WTC11 (cell line): ENCODE measurements around the gene ELOVL5. TPM values are rescaled to one million over a fixed set of nuclear protein-coding genes. Genes with fewer than 3 reads are reported as not detected.

Experiments
- ATAC-seq: fragments of 200-7000 bp; cut with Tn5 transposase; 2 replicates; pipeline ENCODE4 v1.10.0; 2021; ENCODE audit warnings: mild to moderate bottlenecking, moderate library complexity
- CTCF ChIA-PET: fragments of 300-600 bp; sonication (Branson Sonifier 250); formaldehyde crosslinking; loops from one replicate; lab custom pipeline; 2021; ENCODE audit warnings: antibody characterized with exemption; lab: Charles Lee
- POLR2A ChIA-PET: fragments of 350-600 bp; sonication (Branson Sonifier 250); formaldehyde crosslinking; loops from one replicate; lab custom pipeline; 2021; ENCODE audit warnings: antibody characterized with exemption; lab: Charles Lee
- DNase-seq: peaks from one replicate; pipeline ENCODE4 v3.0.0; 2021; ENCODE audit warnings: low spot score
- H3K27ac Mint-ChIP-seq: 2 replicates; pipeline ENCODE4 v1.8.0; 2021; ENCODE audit warnings: mixed read lengths
- H3K27me3 Mint-ChIP-seq: 2 replicates; pipeline ENCODE4 v1.8.0; 2021; ENCODE audit warnings: low read depth, mild to moderate bottlenecking, moderate library complexity, mixed read lengths
- H3K36me3 Mint-ChIP-seq: 2 replicates; pipeline ENCODE4 v1.8.0; 2021; ENCODE audit warnings: mixed read lengths
- H3K4me1 Mint-ChIP-seq: 2 replicates; pipeline ENCODE4 v1.8.0; 2022; ENCODE audit warnings: mixed read lengths
- H3K4me3 Mint-ChIP-seq: 2 replicates; pipeline ENCODE4 v1.8.0; 2021; ENCODE audit warnings: mild to moderate bottlenecking, moderate library complexity, mixed read lengths
- H3K9me3 Mint-ChIP-seq: 2 replicates; pipeline ENCODE4 v1.8.0; 2021; ENCODE audit warnings: mixed read lengths
- ARID4B ChIP-seq: sonication (generic); formaldehyde crosslinking; IDR thresholded peaks from 2 replicates; pipeline ENCODE4 v1.8.0; 2023; ENCODE audit warnings: missing genetic modification reagents, mild to moderate bottlenecking, borderline replicate concordance
- ATF2 ChIP-seq: sonication (generic); formaldehyde crosslinking; IDR thresholded peaks from 2 replicates; pipeline ENCODE4 v1.8.1; 2022; ENCODE audit warnings: low read depth, missing genetic modification reagents, borderline replicate concordance
- CBFB ChIP-seq: sonication (generic); formaldehyde crosslinking; IDR thresholded peaks from 2 replicates; pipeline ENCODE4 v1.8.1; 2022; ENCODE audit warnings: mild to moderate bottlenecking, low read depth, missing genetic modification reagents
- CREM ChIP-seq: sonication (generic); formaldehyde crosslinking; IDR thresholded peaks from 2 replicates; pipeline ENCODE4 v1.8.1; 2022; ENCODE audit warnings: mild to moderate bottlenecking, missing genetic modification reagents, moderate library complexity
- ESRRA ChIP-seq: sonication (generic); formaldehyde crosslinking; IDR thresholded peaks from 2 replicates; pipeline ENCODE4 v1.8.1; 2022; ENCODE audit warnings: mild to moderate bottlenecking, missing genetic modification reagents, borderline replicate concordance
- ETV6 ChIP-seq: sonication (generic); formaldehyde crosslinking; IDR thresholded peaks from 2 replicates; pipeline ENCODE4 v1.8.1; 2022; ENCODE audit warnings: mild to moderate bottlenecking, missing genetic modification reagents
- FOXP4 ChIP-seq: sonication (generic); formaldehyde crosslinking; IDR thresholded peaks from 2 replicates; pipeline ENCODE4 v1.8.0; 2022; ENCODE audit warnings: mild to moderate bottlenecking, missing genetic modification reagents
- GRHL2 ChIP-seq: fragments of 250-450 bp; sonication (Bioruptor Pico); IDR thresholded peaks from 2 replicates; pipeline ENCODE4 v1.8.0; 2022; ENCODE audit warnings: mild to moderate bottlenecking, moderate library complexity; ENCODE audit not compliant: insufficient replicate concordance, severe bottlenecking
- KAT7 ChIP-seq: sonication (generic); formaldehyde crosslinking; IDR thresholded peaks from 2 replicates; pipeline ENCODE4 v1.8.1; 2023; ENCODE audit warnings: missing genetic modification reagents, mild to moderate bottlenecking, borderline replicate concordance
- MYBL2 ChIP-seq: sonication (generic); formaldehyde crosslinking; IDR thresholded peaks from 2 replicates; pipeline ENCODE4 v1.8.1; 2023; ENCODE audit warnings: mild to moderate bottlenecking, moderate library complexity, missing genetic modification reagents
- NFE2L1 ChIP-seq: sonication (generic); formaldehyde crosslinking; IDR thresholded peaks from 2 replicates; pipeline ENCODE4 v1.8.1; 2023; ENCODE audit warnings: missing genetic modification reagents
- NR3C1 ChIP-seq: sonication (generic); formaldehyde crosslinking; conservative IDR thresholded peaks from 2 replicates; pipeline ENCODE4 v1.8.1; 2023; ENCODE audit warnings: low read depth, mild to moderate bottlenecking, missing genetic modification reagents
- OVOL2 ChIP-seq: fragments of 250-450 bp; sonication (Bioruptor Pico); IDR thresholded peaks from 2 replicates; pipeline ENCODE4 v1.9.0; 2021; ENCODE audit warnings: mild to moderate bottlenecking, borderline replicate concordance
- SOX15 ChIP-seq: fragments of 250-450 bp; sonication (Bioruptor Pico); IDR thresholded peaks from 2 replicates; pipeline ENCODE4 v1.9.0; 2021; ENCODE audit warnings: mild to moderate bottlenecking
- SP1 ChIP-seq: sonication (generic); formaldehyde crosslinking; conservative IDR thresholded peaks from 2 replicates; pipeline ENCODE4 v1.8.1; 2022; ENCODE audit warnings: missing genetic modification reagents
- TCF7 ChIP-seq: sonication (generic); formaldehyde crosslinking; IDR thresholded peaks from 2 replicates; pipeline ENCODE4 v1.8.0; 2022; ENCODE audit warnings: mild to moderate bottlenecking, low read depth, missing genetic modification reagents, moderate library complexity
- ZBTB21 ChIP-seq: sonication (generic); formaldehyde crosslinking; IDR thresholded peaks from 2 replicates; pipeline ENCODE4 v1.8.1; 2023; ENCODE audit warnings: mild to moderate bottlenecking, missing genetic modification reagents, borderline replicate concordance
- ZBTB43 ChIP-seq: sonication (generic); formaldehyde crosslinking; IDR thresholded peaks from 2 replicates; pipeline ENCODE4 v1.8.1; 2023; ENCODE audit warnings: mild to moderate bottlenecking, missing genetic modification reagents
- ZNF219 ChIP-seq: sonication (generic); formaldehyde crosslinking; IDR thresholded peaks from 2 replicates; pipeline ENCODE4 v1.8.0; 2023; ENCODE audit warnings: missing genetic modification reagents, mild to moderate bottlenecking, borderline replicate concordance
- ZNF281 ChIP-seq: sonication (generic); formaldehyde crosslinking; IDR thresholded peaks from 2 replicates; pipeline ENCODE4 v1.8.0; 2023; ENCODE audit warnings: mild to moderate bottlenecking, missing genetic modification reagents
- ZNF425 ChIP-seq: fragments of 250-450 bp; sonication (Bioruptor Pico); conservative IDR thresholded peaks from 2 replicates; pipeline ENCODE4 v1.9.0; 2021; ENCODE audit warnings: mild to moderate bottlenecking
- total RNA-seq: library from RNA; stranded (reverse); gene quantifications from 3 replicates; pipeline ENCODE4 v1.2.3, GENCODE V29; 2021

Gene ELOVL5
- total RNA-seq, 1 experiment from 2014 or later = 122 TPM

GRCh38 chr6:53348371-53349208 lies at the start of gene ELOVL5 (continued):
- TF ChIP-seq ETV6 (CRISPR knock-in tag) (peak; percentile 83), KAT7 (0 out of 2 replicates have a peak, but pooled peaks have one; percentile 41), CREM (CRISPR knock-in tag) (peak; percentile 93), CBFB (CRISPR knock-in tag) (0 out of 2 replicates have a peak, but pooled peaks have one; percentile 37), FOXP4 (CRISPR knock-in tag) (peak; percentile 44; the same call in 1 of the 2 replicates), ESRRA (no peak), ZNF281 (peak; percentile 70; the same call in 1 of the 2 replicates), ZBTB21 (CRISPR knock-in tag) (peak; percentile 100), OVOL2 (CRISPR knock-in tag) (no peak), ATF2 (CRISPR knock-in tag) (0 out of 2 replicates have a peak, but pooled peaks have one; percentile 52), NFE2L1 (CRISPR knock-in tag) (peak; percentile 68; the same call in 1 of the 2 replicates), SP1 (peak; percentile 75; the same call in 1 of the 2 replicates), ZBTB43 (peak; percentile 43), SOX15 (no peak), ZNF425 (CRISPR knock-in tag) (no peak), ZNF219 (CRISPR knock-in tag) (peak; percentile 77; the same call in 1 of the 2 replicates)

GRCh38 chr6:53397283-53397682 lies 48.5 kb upstream of the ELOVL5 start:
- CTCF ChIA-PET = no interaction called here
- Mint-ChIP-seq H3K9me3 (no peaks in the 10 kb centered on the region), H3K4me1 (no peaks in the 10 kb centered on the region), H3K36me3 (no peaks in the 10 kb centered on the region), H3K27me3 (no peaks in the 10 kb centered on the region), H3K27ac (no peak overlapping the region), H3K4me3 (no peak overlapping the region)
- POLR2A ChIA-PET = no interaction called here
- DNase-seq (no peak), ATAC-seq (no peak)
- TF ChIP-seq SOX15 = no peak
- no peak for TF ChIP-seq TCF7 (CRISPR knock-in tag)
- no peak for TF ChIP-seq ARID4B (CRISPR knock-in tag)
- TF ChIP-seq MYBL2 = no peak
- no peak for TF ChIP-seq NR3C1
- no peak for TF ChIP-seq ESRRA
- TF ChIP-seq GRHL2 = no peak
